Adrenal gland (tissue), 12 donors: ENCODE results near the gene MYO18A. TPM values are rescaled to one million over a fixed set of nuclear protein-coding genes. Genes with fewer than 3 reads are reported as not detected.
A peak's percentile ranks its signal among the peaks of the same experiment; 100 is the strongest.

Experiments used
- DNase-seq, 7 donors: peaks; one replicate each; pipeline ENCODE4 v3.0.0-alpha.2; 2019 to 2020
- H3K27ac ChIP-seq, 5 donors: fragments of 200-600 bp; sonication (generic) in 4 of 5; 1 replicate in 3 of 5; 2 replicates in 2 of 5; pipeline versions ENCODE4 v1.5.1 to v1.8.0; 2016 to 2020; ENCODE audit warnings: mild to moderate bottlenecking in 1 of 5
- H3K27me3 ChIP-seq: fragments of 200-600 bp; 2 replicates; pipeline ENCODE4 v1.8.0; 2021
- H3K36me3 ChIP-seq, 2 donors: fragments of 200-600 bp; replicated peaks in 1 of 2; 1 replicate in 1 of 2; 2 replicates in 1 of 2; pipeline versions ENCODE4 v1.5.1 to v1.8.0; 2018 to 2022
- H3K4me1 ChIP-seq, 2 donors: fragments of 200-600 bp; replicated peaks in 1 of 2; 1 replicate in 1 of 2; 2 replicates in 1 of 2; pipeline versions ENCODE4 v1.5.1 to v1.8.0; 2018 to 2021
- H3K4me3 ChIP-seq, 4 donors: fragments of 200-600 bp; sonication (generic) in 3 of 4; one replicate each; pipeline ENCODE4 v1.5.1; 2016 to 2018
- H3K9me3 ChIP-seq, 3 donors: fragments of 200-600 bp; sonication (generic) in 1 of 3; replicated peaks in 1 of 3; 1 replicate in 2 of 3; 2 replicates in 1 of 3; pipeline versions ENCODE4 v1.5.1 to v1.8.0; 2016 to 2021
- POLR2A ChIP-seq, 2 donors: fragments of 450-650 bp; IDR thresholded peaks; one replicate each; pipeline ENCODE4 v1.6.1; 2017; ENCODE audit warnings: antibody characterized with exemption in 2 of 2, mild to moderate bottlenecking in 2 of 2, moderate library complexity in 1 of 2
- whole genome bisulfite sequencing, 4 donors: extraction: QIAGEN DNeasy Blood & Tissue Kit in 2 of 4; methylation state at CpG; one replicate each; pipeline versions ENCODE4 v1.1.5 to v1.1.7; 2013 to 2017; 5-methylcytosine and 5-hydroxymethylcytosine counted together
- intact Hi-C, 2 donors: fragments of 100-400 bp; cut with DNase I; formaldehyde crosslinking; loops; one replicate each; pipeline versions ENCODE4 v1.14.1 to v1.15.0; 2022 to 2023
- polyA plus RNA-seq, 3 donors: library from polyadenylated mRNA; stranded (reverse); fragments of 200-250 nt in 2 of 3; fragments of 350-450 nt in 1 of 3; fragmentation: Illumina TruSeq in 1 of 3; extraction: RNeasy Lipid Tissue Mini Kit (QIAGEN cat#74804) in 1 of 3; gene quantifications; one replicate each; pipeline ENCODE4 v1.2.3, GENCODE V29; 2013 to 2014
- total RNA-seq, 9 donors: library from RNA; depleted of rRNA in 4 of 9; stranded (reverse); fragments of >200 nt in 4 of 9; fragments of 120-200 nt in 1 of 9; fragmentation: NEBNext Ultra II Directional in 1 of 9; extraction: Animal tissue kit (Norgen Biotek cat#: 25700) in 1 of 9; gene quantifications; one replicate each; pipeline versions ENCODE4 v1.1.0 to v1.2.4, GENCODE V29; 2013 to 2023
- TF ChIP-seq, protein P1 (sequence below), 6 experiments: fragments of 450-650 bp in 4 of 6; fragments of 200-600 bp in 2 of 6; sonication (generic) in 1 of 6; IDR thresholded peaks; 1 replicate in 5 of 6; 2 replicates in 1 of 6; pipeline versions ENCODE4 v1.5.1 to v1.8.0; 2016 to 2021; ENCODE audit warnings: antibody characterized with exemption in 6 of 6, mild to moderate bottlenecking in 2 of 6, moderate library complexity in 1 of 6
- donor health status: healthy with polysubstance abuse.
- donor health status: Bipolar disorder and iron deficiency.
- donor health status: DM: yes; HTN: yes; CAD: no.
- donor health status: DM: no; HTN: no; CAD: no.
- donor health status: DM: no; HTN: no; CAD: no.
- donor health status: DM: yes; HTN: yes; CAD: no.

Gene MYO18A
- total and polyA plus RNA-seq, 12 donors: 19.6 to 95.6 (median 40.7) TPM

DNA sequence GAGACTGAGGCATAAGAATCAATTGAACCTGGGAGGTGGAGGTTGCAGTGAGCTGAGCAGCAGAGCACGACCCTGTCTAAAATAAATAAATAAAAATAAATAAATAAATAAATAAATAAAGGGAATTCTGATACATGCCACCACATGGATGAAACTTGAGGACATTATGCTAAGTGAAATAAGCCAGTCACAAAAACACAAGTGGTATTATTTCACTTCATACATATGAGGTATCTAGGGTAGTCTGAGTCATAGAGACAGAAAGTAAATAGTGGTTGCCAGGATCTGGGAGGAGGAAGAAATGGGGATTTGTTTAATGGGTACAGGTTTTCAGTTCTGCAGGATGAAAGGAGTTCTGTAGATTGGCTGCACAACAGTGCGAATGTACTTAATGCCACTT, 120.9 kb downstream of the MYO18A start:
- Histone ChIP-seq H3K36me3 (no peaks in the 10 kb centered on the region), H3K9me3 (no peaks in the 10 kb centered on the region), H3K27me3 (no peaks in the 10 kb centered on the region), H3K4me3 (no peak overlapping the region), H3K4me1 (no peaks in the 10 kb centered on the region), H3K27ac (no peak overlapping the region)
- TF ChIP-seq, protein P1, sequence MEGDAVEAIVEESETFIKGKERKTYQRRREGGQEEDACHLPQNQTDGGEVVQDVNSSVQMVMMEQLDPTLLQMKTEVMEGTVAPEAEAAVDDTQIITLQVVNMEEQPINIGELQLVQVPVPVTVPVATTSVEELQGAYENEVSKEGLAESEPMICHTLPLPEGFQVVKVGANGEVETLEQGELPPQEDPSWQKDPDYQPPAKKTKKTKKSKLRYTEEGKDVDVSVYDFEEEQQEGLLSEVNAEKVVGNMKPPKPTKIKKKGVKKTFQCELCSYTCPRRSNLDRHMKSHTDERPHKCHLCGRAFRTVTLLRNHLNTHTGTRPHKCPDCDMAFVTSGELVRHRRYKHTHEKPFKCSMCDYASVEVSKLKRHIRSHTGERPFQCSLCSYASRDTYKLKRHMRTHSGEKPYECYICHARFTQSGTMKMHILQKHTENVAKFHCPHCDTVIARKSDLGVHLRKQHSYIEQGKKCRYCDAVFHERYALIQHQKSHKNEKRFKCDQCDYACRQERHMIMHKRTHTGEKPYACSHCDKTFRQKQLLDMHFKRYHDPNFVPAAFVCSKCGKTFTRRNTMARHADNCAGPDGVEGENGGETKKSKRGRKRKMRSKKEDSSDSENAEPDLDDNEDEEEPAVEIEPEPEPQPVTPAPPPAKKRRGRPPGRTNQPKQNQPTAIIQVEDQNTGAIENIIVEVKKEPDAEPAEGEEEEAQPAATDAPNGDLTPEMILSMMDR (IDR thresholded peaks at IDR 0.05): no peak
- TF ChIP-seq POLR2A (IDR thresholded peaks at IDR 0.05): no peak
- DNase-seq: no peak
- 82 to 98% (median 89%) methylated on average over 2 of the region's 2 CpGs for WGBS, 4 donors
- intact Hi-C loops: no loop called here

DNA sequence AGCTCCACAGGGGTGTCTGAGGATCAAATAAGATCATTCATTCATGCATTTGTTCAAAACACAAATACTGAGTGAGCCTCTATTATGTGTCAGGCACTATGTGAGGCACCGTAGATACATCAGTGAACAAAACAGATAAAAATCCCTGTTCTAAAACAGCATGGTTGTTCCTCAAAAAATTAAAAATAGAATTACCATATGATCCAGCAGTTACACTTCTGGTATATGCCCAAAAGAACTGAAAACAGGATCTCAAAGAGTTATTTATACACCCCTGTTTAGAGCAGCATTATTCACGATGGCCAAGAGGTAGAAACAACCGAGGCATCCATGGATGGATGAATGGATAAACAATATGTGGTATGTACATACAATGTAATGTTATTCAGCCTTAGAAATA, 121.8 kb downstream of the MYO18A start:
- TF ChIP-seq, protein P1 (IDR thresholded peaks at IDR 0.05): no peak
- TF ChIP-seq POLR2A (IDR thresholded peaks at IDR 0.05): no peak
- intact Hi-C loops: no loop called here
- H3K9me3 ChIP-seq: no peaks in the 10 kb centered on the region
- no peak overlapping the region for H3K27ac ChIP-seq
- WGBS, 4 donors: 87 to 92% (median 89%) methylated on average over 3 of the region's 3 CpGs
- H3K4me3 ChIP-seq: no peak overlapping the region
- no peaks in the 10 kb centered on the region for H3K4me1 ChIP-seq
- H3K36me3 ChIP-seq: no peaks in the 10 kb centered on the region
- H3K27me3 ChIP-seq: no peaks in the 10 kb centered on the region
- no peak for DNase-seq

DNA sequence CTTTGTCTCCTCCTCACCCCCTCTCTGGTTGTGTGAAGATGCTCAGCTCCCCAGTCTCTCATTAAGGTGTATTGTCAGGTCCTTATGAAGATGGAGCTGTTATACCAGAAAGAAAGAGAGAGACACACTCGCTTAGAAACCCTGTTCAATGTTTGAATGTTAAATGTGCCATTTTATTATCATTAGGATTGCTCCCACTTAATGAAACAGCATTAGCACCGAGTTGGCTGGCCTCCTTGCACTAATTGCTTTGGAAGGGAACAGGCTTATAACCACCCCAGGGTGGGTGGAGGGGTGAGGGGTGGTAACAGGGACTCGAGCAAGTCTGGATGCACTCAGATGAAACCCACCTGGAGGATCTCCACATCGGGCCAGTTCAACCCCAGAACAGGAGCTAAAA, 122.8 kb downstream of the MYO18A start:
- Histone ChIP-seq H3K9me3 (no peaks in the 10 kb centered on the region), H3K4me3 (no peak overlapping the region), H3K36me3 (no peaks in the 10 kb centered on the region), H3K4me1 (no peaks in the 10 kb centered on the region), H3K27ac (no peak overlapping the region), H3K27me3 (no peaks in the 10 kb centered on the region)
- 57 to 86% (median 74%) methylated on average over 4 of the region's 4 CpGs for WGBS, 4 donors
- TF ChIP-seq, protein P1 (IDR thresholded peaks at IDR 0.05): no peak
- DNase-seq: no peak
- intact Hi-C loops: no loop called here

DNA sequence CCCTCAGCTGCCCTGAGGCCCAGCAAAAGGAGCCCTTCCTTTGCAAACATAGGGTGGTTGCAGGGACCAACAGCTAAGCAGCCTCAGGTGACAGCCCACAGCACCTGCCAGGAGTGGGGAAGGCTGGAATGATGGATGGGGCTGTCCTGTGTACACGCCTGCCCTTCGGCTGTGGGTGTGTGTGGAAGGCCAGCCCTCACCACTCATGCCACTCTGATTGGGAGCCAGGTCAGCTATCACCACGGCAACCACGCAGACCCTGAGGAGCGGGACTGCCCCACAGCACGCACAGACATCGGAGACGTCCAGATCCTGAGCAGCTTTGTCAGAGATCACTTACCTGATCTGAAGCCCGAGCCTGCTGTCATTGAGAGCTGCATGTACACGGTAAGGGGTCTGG, 125.4 kb downstream of the MYO18A start:
- H3K27me3 ChIP-seq: no peaks in the 10 kb centered on the region
- TF ChIP-seq, protein P1 (IDR thresholded peaks at IDR 0.05): no peak
- TF ChIP-seq POLR2A (IDR thresholded peaks at IDR 0.05): no peak
- peak in 1 of 7 donors; percentile 79 for DNase-seq
- intact Hi-C loops: no loop called here
- H3K9me3 ChIP-seq: no peaks in the 10 kb centered on the region
- no peak overlapping the region for H3K4me3 ChIP-seq
- 76 to 86% (median 81%) methylated on average over 2 to 10 of the region's 10 CpGs; no CpG with 5 or more reads in 1 of the 4 donors for WGBS, 4 donors
- H3K27ac ChIP-seq: no peak overlapping the region
- no peaks in the 10 kb centered on the region for H3K4me1 ChIP-seq
- H3K36me3 ChIP-seq: no peaks in the 10 kb centered on the region
